Fibroblast of skin of scalp (primary cell): Measurements from ENCODE around the gene GLMP.

Experiments used
- DNase-seq: peaks from one replicate; pipeline ENCODE4 v3.0.0-alpha.2; 2013

GLMP gene

DNA sequence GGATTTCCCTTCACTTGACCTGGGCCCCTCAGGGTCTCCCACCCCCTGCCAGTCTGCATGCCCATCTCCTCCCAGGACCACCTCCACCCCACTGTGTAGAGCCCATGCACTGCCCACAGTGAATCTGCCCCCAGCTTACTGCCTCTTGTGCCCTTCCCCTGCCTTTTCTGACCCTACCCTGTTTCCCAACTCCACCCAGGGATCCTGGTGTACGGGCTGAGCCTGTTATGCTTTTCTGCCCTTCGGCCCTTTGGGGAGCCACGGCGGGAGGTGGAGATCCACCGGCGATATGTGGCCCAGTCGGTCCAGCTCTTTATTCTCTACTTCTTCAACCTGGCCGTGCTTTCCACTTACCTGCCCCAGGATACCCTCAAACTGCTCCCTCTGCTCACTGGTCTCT, 9.4 kb downstream of the GLMP start:
- DNase-seq = no peak

- no peak for DNase-seq
Observed at GRCh38 chr1:156285437-156285836, 10.0 kb downstream of the GLMP start.

DNA sequence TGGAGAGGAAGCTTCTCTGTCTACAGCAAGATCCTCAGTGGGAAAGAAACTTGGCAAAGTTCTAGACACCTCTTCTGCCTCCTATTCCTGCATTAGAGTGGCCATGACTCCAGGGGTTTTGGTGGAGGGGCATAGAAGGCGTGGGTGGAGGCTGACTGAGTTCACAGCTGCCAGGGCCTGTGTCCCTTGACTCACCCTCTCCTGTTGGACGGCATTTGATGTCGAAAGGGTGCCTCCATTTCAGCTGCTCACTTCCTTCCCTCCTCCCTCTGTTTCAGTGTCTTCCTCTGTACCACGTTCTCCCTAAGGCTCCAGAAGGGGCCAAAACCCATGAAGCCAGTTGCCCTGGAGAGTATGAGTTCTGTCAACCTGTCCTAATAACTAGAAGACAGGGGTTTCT, 10.7 kb downstream of the GLMP start:
- DNase-seq = no peak

DNA sequence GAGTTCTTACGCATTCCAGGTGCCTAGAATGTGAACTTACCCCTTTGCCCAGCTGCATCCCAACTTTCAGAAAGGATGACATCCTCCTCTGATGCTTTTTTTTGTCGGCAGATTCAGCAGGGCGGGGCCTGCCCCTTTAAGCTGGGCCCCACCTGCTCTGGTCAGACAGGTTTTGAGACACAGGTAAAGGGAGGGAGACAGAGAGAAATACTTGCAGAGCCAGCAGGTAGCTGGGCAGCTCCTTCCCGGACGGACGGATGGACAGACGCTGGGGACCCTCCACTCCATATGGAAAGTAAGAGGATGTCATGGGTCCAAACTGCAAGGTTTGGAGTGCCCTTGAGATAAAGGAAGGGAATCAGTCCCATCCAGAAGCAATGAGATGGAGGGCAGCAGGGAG, 11.4 kb downstream of the GLMP start, which contains the start of gene TMEM79:
Gene TMEM79, plus strand, starts transcription at position 214 of the 400 bp plus-strand sequence. CDS start 902 bp downstream, outside the sequence.
- no peak for DNase-seq

DNA sequence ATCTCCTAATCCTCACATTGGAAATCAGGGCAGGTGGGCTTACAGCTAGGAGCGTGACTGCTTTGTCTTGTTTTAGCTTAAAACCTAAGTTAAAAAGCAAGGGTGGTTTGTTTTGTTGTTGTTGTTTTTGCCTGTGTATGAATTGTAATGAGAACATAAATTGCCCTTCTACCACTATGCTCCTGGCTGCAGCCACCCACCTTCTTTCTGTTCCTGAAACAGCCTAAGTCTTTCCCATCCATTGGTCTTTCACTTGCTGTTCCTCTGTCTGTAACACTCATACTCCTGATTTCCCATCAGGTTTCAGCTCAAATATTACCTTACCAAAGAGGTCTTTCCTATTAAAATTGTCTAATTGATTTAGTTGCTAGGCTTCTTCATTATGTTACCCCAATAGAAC, 12.0 kb downstream of the GLMP start:
- no peak for DNase-seq

GRCh38 chr1:156282479-156283222, 12.8 kb downstream of the GLMP start, which contains the start of gene SMG5:
Gene SMG5, minus strand, starts transcription at chr1:156282825. Its CDS starts 145 bp downstream, at chr1:156282680.
- DNase-seq = peak; percentile 99

DNA sequence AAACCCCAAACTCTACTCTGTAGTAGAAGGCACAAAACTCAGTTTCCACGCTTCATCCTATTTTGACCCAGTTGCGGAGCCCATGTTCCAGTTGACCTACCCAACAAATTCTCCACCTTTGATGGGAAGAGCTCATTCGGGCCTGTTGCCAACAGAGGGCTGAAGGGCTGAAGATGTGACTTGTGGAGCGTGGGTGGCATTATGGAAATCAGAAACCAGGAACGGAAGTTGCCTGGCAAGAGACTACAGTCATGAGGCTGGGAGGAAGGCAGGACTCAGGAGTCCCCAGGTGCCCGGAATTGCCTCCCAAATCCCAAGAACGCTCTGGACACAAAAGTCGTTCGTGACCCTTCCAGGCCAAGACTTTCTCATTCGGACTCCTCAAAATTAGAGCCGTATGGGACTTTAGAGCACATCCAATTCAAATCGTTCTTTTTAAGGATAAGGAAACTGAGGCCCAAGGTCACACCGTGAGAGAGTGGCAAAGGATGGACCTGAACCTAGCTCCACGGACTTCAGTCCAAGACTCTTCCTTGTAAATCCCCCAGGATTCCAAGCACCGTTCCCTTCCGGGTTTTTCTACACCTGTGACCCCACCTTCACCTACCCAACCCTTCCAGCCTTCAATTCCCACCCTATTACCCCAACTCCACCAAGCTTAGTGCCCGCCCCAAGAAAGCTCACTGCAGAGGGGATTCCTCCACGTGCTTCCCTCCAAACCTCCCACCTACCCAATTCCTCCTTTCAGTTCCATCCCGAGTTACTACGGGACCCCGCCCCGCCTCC, 13.6 kb downstream of the GLMP start:
- DNase-seq = no peak

- peak; percentile 66 for DNase-seq
Observed at GRCh38 chr1:156281281-156281680, 14.2 kb downstream of the GLMP start.

DNA sequence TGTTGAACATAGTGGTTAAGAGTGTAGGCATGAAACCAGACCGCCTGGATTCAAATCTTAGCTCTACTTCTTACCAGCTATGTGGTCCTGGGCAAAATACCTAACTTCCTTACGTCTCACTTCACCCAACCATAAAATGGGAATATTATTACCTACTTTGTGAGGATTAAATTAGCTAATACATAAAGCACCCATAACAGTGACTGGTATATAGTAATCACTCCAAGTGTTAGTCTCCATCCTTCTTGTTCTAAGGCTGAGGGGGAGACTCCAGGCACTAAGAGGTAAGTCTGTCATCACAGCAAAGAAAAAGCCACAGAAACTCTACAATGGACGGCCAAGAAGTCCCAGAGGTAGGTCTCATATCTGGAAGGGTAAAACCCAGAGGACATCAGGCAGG, 15.6 kb downstream of the GLMP start:
- DNase-seq = no peak

GRCh38 chr1:156276966-156277381, 18.5 kb downstream of the GLMP start:
- no peak for DNase-seq

- DNase-seq = no peak
Observed at GRCh38 chr1:156276532-156276931, 18.9 kb downstream of the GLMP start.

- no peak for DNase-seq
Observed at GRCh38 chr1:156270314-156270713, 25.2 kb downstream of the GLMP start.

DNA sequence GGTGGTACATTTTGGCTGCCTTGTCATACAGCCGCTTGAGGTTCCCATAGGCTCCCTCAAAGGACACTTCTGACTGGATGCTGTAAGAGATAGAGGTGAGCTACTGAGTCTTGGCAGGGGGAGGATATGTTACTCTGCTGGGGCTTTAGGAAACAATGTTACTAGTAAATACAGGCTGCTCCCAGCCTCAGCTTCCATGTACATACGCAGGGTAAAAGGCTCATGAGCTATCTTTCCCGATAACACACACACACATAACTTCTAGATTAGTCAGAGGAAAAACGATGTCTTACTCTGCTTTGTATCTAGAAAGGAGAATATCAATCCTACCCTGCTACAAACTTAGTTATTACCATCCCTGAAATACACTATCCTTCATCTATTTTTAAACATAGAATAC, 27.1 kb downstream of the GLMP start:
- no peak for DNase-seq

DNA sequence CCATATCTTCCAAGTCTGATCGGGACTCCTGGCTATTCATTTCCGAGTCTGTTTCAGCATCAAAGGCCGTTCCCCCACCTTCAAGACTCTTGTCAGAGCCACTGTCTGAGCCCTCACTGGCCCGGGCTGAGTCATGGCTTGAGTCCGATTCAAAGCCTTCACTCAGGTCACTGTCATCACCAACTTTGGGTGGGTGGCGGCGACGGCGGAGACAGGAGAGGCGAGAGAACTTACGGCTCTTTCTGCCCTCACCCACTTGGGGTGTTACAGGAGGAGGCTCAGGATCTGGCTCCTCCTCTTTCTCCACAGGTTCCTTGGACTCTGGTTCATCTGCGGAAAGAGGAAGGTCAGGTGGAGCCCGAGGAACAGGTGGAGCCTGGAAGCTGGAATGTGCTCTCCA, 29.4 kb downstream of the GLMP start:
- DNase-seq = no peak

DNA sequence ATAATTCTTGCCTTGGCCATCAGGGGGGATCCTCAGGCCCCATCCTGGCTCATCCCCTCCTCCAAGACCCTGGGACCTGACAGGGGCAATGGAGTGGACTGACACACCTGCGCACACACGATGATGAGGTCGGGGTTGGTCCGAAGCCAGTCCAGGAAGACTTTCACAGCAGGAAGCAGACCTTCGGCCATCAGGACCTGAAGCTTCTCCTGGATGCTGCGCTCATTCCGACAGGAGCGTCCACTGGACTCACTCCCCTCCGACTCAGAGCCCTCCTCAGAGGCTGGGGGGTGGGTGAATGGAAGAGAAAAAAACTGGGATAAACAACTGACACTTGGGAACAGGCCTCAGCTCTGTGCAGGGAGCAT, 32.2 kb downstream of the GLMP start:
- no peak for DNase-seq

- DNase-seq = peak; percentile 79
Observed at GRCh38 chr1:156262461-156263287, 32.8 kb downstream of the GLMP start.

GRCh38 chr1:156260896-156261295, 34.6 kb downstream of the GLMP start:
- no peak for DNase-seq

DNA sequence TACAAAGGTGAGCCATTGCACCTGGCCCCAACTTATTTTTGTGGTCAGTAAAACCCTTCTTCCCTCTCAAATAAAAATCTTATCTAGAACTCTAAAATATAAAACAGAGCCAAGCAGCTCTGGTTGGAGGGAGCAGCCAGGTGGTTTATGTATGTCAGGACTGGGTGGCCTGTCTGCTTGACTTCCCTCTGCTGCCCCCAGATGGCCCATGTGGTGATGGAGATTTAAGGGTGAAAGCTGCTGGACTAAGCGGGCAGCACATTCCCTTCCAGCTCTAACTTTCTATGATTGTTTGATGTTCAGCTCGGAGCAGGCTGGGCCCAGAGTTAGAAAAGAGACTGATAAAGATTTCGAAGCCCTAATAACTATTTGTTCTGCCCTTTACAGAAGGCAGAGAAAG, 35.7 kb downstream of the GLMP start:
- DNase-seq = no peak

GRCh38 chr1:156258859-156259258, 36.6 kb downstream of the GLMP start:
- DNase-seq = no peak

GRCh38 chr1:156257711-156258110, 37.8 kb downstream of the GLMP start:
- DNase-seq = no peak

GRCh38 chr1:156253634-156254033, 41.8 kb downstream of the GLMP start:
- no peak for DNase-seq

DNA sequence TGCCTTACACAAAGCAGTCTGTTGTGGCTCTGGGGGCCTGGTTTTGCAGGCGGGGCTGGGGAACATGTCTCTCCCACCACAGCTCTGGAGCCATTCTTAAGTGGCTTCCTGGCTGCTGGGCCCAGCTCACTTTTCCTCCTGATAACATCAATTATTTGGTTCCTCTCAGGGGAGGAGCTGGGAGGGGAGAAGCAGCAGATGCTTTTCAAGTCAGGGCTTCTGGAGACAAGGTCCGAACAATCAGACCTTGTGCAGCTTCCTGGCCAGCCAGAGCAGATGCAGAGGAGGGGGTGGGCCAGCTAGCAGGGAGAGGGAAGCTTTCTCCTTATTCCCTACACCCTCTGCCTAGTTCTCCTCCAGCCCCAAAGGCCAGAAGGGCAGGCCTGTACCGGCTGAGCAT, 44.0 kb downstream of the GLMP start:
- DNase-seq = no peak

GRCh38 chr1:156249593-156249992, 45.9 kb downstream of the GLMP start:
- DNase-seq = no peak
